LoVo (cell line): ENCODE data around the gene VPS4A.
"Not testable (repeated sequence)": the region's sequence is repeated elsewhere in the genome, so short reads cannot be mapped to it uniquely, and the experiment has no call there.

Experiments used
- DNase-seq: peaks from one replicate; pipeline ENCODE4 v3.0.0-alpha.2; 2016; ENCODE audit warnings: low spot score

Gene VPS4A

GRCh38 chr16:69327585-69328310 is 16.6 kb downstream of the VPS4A start:
- no peak for DNase-seq

- no peak for DNase-seq
Observed at GRCh38 chr16:69328854-69329316, 17.7 kb downstream of the VPS4A start.

DNA sequence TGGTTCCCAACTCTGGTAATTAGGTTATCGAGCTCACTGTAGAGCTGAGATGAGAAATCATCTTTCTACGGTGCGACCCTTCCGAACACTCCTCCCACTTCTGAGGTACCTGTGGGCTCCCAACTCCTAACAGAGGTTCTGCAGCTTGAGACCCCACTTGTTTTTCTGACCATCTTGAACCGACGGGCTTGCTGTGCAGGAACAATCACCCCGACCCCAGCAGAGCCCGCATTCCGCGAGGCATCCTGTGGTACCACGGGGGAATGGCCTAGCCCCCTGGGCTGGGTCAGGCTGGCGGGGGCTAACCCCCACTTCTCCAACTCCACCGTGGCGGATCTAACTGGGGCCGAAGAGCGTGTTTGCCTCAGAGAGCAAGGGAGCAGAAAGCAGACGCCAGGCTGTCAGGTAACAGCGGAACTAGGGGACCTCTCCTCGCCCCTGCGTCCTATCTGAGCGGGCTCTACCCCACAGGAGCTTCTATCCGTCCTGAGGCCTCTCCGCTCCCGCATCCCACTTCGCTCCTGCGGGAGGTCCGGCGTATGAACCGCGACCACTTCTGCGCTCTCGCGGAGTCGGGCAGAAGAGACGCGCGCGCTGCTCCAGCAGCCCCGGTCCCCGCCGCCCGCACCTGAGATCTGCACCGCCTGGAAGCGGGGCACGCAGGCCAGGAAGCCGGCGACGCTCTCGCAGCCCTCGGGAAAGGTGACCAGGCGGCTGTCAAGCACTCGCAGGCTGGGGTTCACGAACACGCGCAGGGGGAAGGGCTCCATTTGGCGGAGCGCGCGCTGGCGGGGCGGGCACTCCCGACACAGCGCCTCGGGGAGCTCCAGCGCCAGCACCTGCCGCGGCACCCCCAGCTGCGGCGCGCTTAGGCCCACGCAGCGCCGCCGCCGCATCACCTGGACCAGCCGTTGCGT is 18.5 kb downstream of the VPS4A start:
- no peak for DNase-seq

DNA sequence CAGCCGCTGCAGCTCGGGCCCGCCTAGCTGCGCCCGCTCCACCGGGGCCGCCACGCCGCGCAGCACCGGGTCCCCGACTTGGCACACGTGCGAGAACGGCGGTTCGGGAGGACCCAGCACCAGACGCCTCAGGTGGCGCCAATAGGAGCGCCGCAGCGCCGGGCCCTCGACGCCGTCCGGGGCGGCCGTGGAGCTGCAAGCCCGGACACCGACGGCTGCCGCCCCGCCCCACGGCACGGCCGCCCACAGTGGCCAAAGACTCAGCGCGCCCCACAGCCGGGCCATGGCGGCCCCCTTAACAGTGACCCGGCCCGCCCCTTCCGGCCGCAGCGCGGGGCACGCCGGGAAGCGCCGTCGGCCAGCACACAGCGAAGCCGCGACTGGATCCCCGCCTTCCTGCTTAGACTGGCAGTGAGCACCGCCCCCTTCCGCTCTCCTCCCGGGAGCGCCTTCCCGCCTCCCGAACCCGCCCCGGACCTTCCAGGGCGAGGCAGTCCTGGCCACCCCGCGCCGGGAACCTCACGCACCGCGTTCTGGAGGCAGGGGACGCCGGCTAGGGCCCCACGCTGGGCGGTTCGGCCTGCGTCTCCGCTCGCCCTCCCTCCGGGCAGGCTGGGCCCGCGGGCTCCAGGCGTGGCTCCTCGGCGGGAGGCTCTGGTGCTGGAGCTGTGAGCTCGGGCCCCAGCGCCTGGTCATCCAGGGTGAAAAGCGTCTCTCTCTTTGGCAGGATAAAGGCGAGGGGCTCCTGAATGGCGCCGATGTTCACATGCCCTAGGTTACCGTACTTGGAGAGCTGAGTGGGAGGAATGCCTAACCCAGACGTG is 19.3 kb downstream of the VPS4A start, which contains the start of gene PDF:
TSS of gene PDF (minus strand) at position 303 of the 824 bp plus-strand sequence. CDS start at position 285, 18 bp downstream.
- peak; percentile 95 for DNase-seq

GRCh38 chr16:69334696-69335095 is 23.5 kb downstream of the VPS4A start:
- no peak for DNase-seq

DNA sequence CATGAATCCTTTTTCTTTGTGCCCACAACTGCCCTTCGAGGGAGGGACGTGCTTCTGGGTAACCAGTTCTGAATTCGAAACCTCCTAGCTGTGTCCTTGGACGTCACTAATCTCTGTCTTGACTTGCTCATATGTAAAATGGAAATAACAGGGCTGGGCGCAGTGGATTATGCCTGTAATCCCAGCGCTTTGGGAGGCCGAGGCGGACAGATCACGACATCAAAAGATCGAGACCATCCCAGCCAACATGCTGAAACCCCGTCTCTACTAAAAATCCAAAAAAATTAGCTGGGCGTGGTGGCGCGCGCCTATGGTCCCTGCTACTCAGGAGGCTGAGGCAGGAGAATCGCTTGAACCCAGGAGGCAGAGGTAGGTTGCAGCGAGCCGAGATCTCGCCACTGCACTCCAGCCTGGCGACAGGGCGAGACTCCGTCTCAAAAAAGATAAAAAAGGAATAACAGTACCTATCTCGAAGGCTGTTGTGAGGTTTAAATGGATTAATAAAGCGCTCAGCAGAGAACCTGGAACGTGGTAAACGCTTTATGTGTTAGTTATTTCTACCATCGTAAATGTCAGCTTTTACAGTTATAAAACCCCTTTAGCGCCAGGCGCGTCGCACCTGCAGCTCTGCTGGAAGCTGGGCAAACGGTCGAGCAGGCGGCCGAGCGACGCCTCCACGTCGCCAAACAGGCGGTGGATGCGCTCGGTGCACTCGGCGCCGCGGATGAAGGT is 27.6 kb downstream of the VPS4A start:
- no peak for DNase-seq

- DNase-seq: peak; percentile 99
Observed at GRCh38 chr16:69339289-69340094, 28.3 kb downstream of the VPS4A start, which contains the start of the genes COG8 and NIP7. Gene COG8, minus strand, starts transcription at chr16:69339564. Its CDS starts 12 bp downstream, at chr16:69339552. Gene NIP7, plus strand, starts transcription at chr16:69339772. Its CDS starts 58 bp downstream, at chr16:69339830.

DNA sequence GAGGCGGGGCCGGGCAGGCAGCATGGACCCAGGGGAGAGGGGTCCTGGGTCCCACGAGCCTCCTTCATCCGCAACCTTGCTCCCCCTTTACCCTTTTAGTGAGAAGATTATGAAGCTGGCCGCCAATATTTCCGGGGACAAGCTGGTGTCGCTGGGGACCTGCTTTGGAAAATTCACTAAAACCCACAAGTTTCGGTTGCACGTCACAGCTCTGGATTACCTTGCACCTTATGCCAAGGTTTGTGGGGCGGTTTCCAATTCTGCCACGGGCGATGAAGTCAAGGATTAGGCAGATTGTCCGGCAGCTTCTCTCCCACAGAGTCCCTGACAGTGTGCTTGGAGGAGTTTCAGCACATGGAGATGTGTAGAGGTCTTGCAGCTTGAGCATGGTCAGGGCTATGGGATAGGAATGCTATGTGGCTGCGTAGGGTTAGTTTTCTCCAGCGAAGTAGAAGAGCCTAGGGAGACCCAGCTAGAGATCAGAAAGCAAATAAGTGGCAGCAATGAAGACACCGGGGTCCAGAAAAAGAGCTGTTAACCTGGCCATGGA is 29.0 kb downstream of the VPS4A start:
- DNase-seq: no peak

GRCh38 chr16:69344171-69344570 is 33.0 kb downstream of the VPS4A start:
- DNase-seq: no peak

GRCh38 chr16:69345923-69346322 is 34.8 kb downstream of the VPS4A start:
- DNase-seq: no peak

- no peak for DNase-seq
Observed at GRCh38 chr16:69346683-69347082, 35.5 kb downstream of the VPS4A start.

DNA sequence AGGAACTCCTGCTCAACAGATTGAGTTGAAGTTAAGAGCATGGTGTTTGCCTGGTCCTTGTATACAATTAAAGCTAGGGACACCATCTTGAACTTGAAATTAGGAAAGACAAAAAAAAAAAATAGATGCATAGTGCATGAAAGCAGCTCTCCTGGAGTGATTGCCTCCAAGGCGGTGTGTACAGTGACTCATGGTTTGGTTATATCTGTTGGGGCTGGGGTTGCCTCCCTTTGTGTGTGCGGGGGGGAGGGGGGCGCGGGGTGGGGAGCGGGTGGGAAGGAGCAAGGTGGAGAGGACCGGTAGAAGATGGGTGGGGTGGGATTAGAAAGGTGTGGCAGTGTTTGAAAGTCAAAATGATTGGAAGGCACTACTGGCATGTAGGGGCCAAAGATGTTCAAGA is 37.1 kb downstream of the VPS4A start:
- no peak for DNase-seq

GRCh38 chr16:69349536-69349935 is 38.4 kb downstream of the VPS4A start:
- no peak for DNase-seq

DNA sequence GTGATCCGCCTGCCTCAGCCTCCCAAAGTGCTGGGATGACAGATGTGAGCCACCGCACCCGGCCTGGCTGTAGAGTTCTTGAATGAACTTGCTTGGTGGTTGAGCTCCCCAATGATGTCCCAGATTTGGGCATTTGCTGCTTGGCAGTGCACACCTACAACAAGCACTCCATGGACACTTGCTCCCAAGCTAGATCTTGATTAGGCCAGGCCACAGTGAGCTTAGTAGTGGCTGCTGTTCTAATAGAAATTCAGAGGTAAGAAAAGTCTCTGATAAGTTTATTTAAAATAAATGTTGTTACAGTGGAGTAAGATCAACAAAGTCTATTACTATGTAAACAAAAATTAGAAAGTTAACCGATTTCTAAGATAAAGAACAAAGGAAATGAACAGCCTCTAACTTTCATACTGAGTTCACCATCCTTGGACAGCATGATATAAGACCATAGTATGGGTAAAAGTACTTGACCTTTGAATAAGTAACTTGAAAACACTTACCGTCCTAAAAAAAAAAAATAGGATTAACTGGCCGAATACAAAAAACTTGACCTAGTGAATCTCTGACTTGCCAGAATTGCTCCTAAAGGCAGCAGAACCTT is 39.5 kb downstream of the VPS4A start:
- no peak for DNase-seq

DNA sequence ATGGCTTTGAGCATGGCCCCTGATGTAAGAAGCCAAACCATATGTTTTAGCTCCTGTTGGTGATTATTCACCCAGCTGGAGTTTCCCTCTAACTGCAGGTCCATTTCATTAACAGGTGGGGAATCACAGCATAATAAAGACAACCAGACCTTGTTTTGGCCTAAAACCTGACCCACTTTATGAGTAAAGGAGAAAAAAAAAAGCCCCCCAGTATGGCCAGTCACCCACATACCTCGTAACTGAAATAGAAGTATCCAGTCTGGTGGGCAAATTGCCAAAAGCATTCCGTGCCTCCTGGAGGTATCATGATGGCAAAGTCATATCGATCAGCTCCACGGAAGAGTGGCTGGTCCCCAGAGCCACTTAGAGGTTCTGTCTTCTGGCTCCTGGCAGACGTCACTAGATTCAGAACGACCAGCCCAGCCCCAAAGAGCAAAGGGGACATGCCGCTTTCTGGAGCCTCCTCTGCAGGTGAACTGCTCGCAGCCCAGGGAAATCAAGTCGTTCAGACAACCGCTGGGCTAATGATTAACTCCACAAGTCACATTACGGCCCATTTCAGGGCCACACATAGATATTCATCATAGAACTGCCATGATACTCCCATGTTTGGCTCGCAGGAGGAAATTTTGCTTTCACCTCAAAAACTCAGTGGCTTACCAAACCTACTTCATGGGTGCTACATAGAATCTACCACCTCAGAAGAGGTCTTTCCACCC is 40.3 kb downstream of the VPS4A start, which contains the start of gene TMED6:
TSS of gene TMED6 (minus strand) at position 478 of the 719 bp plus-strand sequence. CDS start at position 445, 33 bp downstream.
- DNase-seq: no peak

GRCh38 chr16:69360070-69360469 is 48.9 kb downstream of the VPS4A start:
- DNase-seq: not testable (repeated sequence)

DNA sequence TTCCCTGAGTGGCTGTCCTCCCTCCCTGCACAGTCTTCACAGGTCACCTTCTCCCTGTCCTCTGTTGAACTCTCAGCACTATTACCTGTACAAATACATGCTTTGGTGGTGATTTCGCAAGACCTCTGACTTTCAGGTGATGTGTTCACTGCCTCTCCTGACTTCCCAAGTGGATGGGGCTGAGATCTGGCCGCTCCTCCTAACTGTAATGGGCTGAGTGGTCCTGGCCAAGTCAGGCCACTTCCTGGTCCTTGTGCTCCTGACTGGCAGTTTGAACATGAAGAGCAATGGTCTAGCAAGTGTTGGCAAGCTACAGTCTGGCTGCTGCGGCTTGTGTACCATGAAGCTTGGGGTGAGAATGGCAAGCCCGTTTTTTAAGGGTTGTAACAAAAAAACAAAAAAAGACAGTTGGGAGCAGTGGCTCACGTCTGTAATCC is 52.1 kb downstream of the VPS4A start:
- no peak for DNase-seq

- DNase-seq: no peak
Observed at GRCh38 chr16:69364088-69364487, 52.9 kb downstream of the VPS4A start.

- no peak for DNase-seq
Observed at GRCh38 chr16:69365901-69366300, 54.8 kb downstream of the VPS4A start.
